HCT116 (cell line): ENCODE measurements around the gene HOXB1. TPM values are rescaled to one million over a fixed set of nuclear protein-coding genes. Genes with fewer than 3 reads are reported as not detected.

Experiments
- ATAC-seq: fragments of 200-7000 bp; cut with Tn5 transposase; 2 replicates; pipeline ENCODE4 v1.9.1; 2020; ENCODE audit warnings: mild to moderate bottlenecking, moderate library complexity
- BruUV-seq: library from RNA; stranded (reverse); fragments of 400-500 nt; replicated peaks from 2 replicates; lab custom pipeline; 2021; lab: Mats Ljungman, UMichigan
- CTCF ChIA-PET: fragments of 300-600 bp; sonication (Branson Sonifier 250); formaldehyde crosslinking; loops from one replicate; lab custom pipeline; 2021; ENCODE audit warnings: antibody characterized with exemption; lab: Charles Lee
- POLR2A ChIA-PET: fragments of 300-600, 350-600 bp; sonication (Branson Sonifier 250); formaldehyde crosslinking; loops from one replicate; lab custom pipeline; 2021; ENCODE audit warnings: antibody characterized with exemption; lab: Charles Lee
- RAD21 ChIA-PET, 2 experiments: fragments of 300-600 bp; sonication (Branson Sonifier 250); formaldehyde crosslinking; loops; one replicate each; lab custom pipeline; 2023; ENCODE audit warnings: low total read pairs in 2 of 2; ENCODE audit not compliant: uncharacterized antibody in 2 of 2, unreplicated experiment in 2 of 2, low non-redundant PET in 1 of 2; lab: Charles Lee
- DNase-seq: peaks from one replicate; pipeline ENCODE4 v3.0.0-alpha.2; 2010; ENCODE audit warnings: low read depth, low spot score
- H2AFZ ChIP-seq: fragments of 200-600 bp; shearing (Covaris generic), sonication (generic); 2 replicates; pipeline ENCODE4 v1.6.1; 2017; ENCODE audit warnings: low read depth, mixed run types, mixed read lengths, antibody characterized with exemption, low read length; ENCODE audit not compliant: poor library complexity, severe bottlenecking
- H3K27ac ChIP-seq: 2 replicates; pipeline ENCODE4 v1.5.1; 2012; ENCODE audit warnings: low read depth, low read length
- H3K27me3 ChIP-seq: fragments of 200-600 bp; sonication (generic); 2 replicates; pipeline ENCODE4 v1.6.1; 2016; ENCODE audit warnings: mixed run types, low read length, mixed read lengths; ENCODE audit not compliant: insufficient read depth
- H3K36me3 ChIP-seq, 2 experiments: fragments of 200-500 bp in 1 of 2; fragments of 200-600 bp in 1 of 2; sonication (Bioruptor generic) in 1 of 2; sonication (generic) in 1 of 2; 2 replicates each; pipeline versions ENCODE4 v1.5.1 to v1.6.1; 2014 to 2016; ENCODE audit warnings: low read length in 2 of 2, inconsistent platforms in 1 of 2, mixed read lengths in 1 of 2, mixed run types in 1 of 2; ENCODE audit not compliant: insufficient read depth in 2 of 2, control insufficient read depth in 1 of 2
- H3K4me1 ChIP-seq, 2 experiments: fragments of 200-600 bp in 1 of 2; sonication (generic) in 1 of 2; 2 replicates each; pipeline versions ENCODE4 v1.5.1 to v1.6.1; 2012 to 2017; ENCODE audit warnings: low read length in 2 of 2, inconsistent platforms in 1 of 2, mild to moderate bottlenecking in 1 of 2, mixed read lengths in 1 of 2, mixed run types in 1 of 2, moderate library complexity in 1 of 2; ENCODE audit not compliant: insufficient read depth in 2 of 2, control insufficient read depth in 1 of 2
- H3K4me2 ChIP-seq: fragments of 200-600 bp; sonication (generic); 2 replicates; pipeline ENCODE4 v1.6.1; 2017; ENCODE audit warnings: mixed run types, low read length, mixed read lengths
- H3K4me3 ChIP-seq, 2 experiments: fragments of 200-600 bp in 1 of 2; sonication (generic) in 1 of 2; replicated peaks in 1 of 2; 2 replicates each; pipeline ENCODE4 v1.5.1; 2011 to 2016; ENCODE audit warnings: low read length in 2 of 2, control low read depth in 1 of 2, low read depth in 1 of 2, mild to moderate bottlenecking in 1 of 2, mixed read lengths in 1 of 2, mixed run types in 1 of 2
- H3K79me2 ChIP-seq: fragments of 200-600 bp; sonication (generic); 2 replicates; pipeline ENCODE4 v1.6.1; 2017; ENCODE audit warnings: mild to moderate bottlenecking, mixed run types, low read length, moderate library complexity, mixed read lengths; ENCODE audit not compliant: insufficient read depth
- H3K9ac ChIP-seq: fragments of 200-600 bp; sonication (generic); 2 replicates; pipeline ENCODE4 v1.6.1; 2016; ENCODE audit warnings: low read length, mixed read lengths
- H3K9me2 ChIP-seq: fragments of 200-600 bp; sonication (generic), shearing (Covaris generic); 2 replicates; pipeline ENCODE4 v1.6.1; 2017; ENCODE audit warnings: mixed run types, mild to moderate bottlenecking, moderate library complexity; ENCODE audit not compliant: insufficient read depth
- H3K9me3 ChIP-seq, 2 experiments: fragments of 200-500 bp in 1 of 2; fragments of 200-600 bp in 1 of 2; sonication (Bioruptor generic) in 1 of 2; sonication (generic) in 1 of 2; 2 replicates each; pipeline ENCODE4 v1.6.1; 2014 to 2017; ENCODE audit warnings: low read length in 2 of 2, mixed read lengths in 2 of 2, inconsistent platforms in 1 of 2, low read depth in 1 of 2, mild to moderate bottlenecking in 1 of 2, mixed run types in 1 of 2, moderate library complexity in 1 of 2; ENCODE audit not compliant: control insufficient read depth in 1 of 2, insufficient read depth in 1 of 2
- H4K20me1 ChIP-seq: fragments of 200-600 bp; sonication (generic), shearing (Covaris generic); 2 replicates; pipeline ENCODE4 v1.6.1; 2017; ENCODE audit warnings: mixed run types, mild to moderate bottlenecking, moderate library complexity; ENCODE audit not compliant: insufficient read depth
- CBX3 ChIP-seq: IDR thresholded peaks from 2 replicates; pipeline ENCODE4 v1.6.1; 2012; ENCODE audit warnings: low read depth
- CEBPB ChIP-seq: IDR thresholded peaks from 2 replicates; pipeline ENCODE4 v1.6.1; 2012; ENCODE audit warnings: low read depth
- CTCF ChIP-seq, 3 experiments: fragments of 200-600 bp in 1 of 3; sonication (generic) in 1 of 3; IDR thresholded peaks in 2 of 3; conservative IDR thresholded peaks in 1 of 3; 2 replicates each; pipeline ENCODE4 v1.5.1; 2012 to 2017; ENCODE audit warnings: low read depth in 2 of 3, low read length in 2 of 3, antibody characterized with exemption in 1 of 3, borderline replicate concordance in 1 of 3, control low read depth in 1 of 3, mild to moderate bottlenecking in 1 of 3, mixed read lengths in 1 of 3, mixed run types in 1 of 3, moderate library complexity in 1 of 3; ENCODE audit not compliant: insufficient read depth in 1 of 3
- EGR1 ChIP-seq: IDR thresholded peaks from 2 replicates; pipeline ENCODE4 v1.6.1; 2012; ENCODE audit warnings: low read depth
- ELF1 ChIP-seq: IDR thresholded peaks from 2 replicates; pipeline ENCODE4 v1.6.1; 2012; ENCODE audit warnings: low read depth, borderline replicate concordance
- EZH2phosphoT487 ChIP-seq: fragments of 200-600 bp; IDR thresholded peaks from 2 replicates; pipeline ENCODE4 v1.6.1; 2018; ENCODE audit warnings: antibody characterized with exemption, borderline replicate concordance
- FOSL1 ChIP-seq: IDR thresholded peaks from 2 replicates; pipeline ENCODE4 v1.6.1; 2012; ENCODE audit warnings: low read depth
- RAD21 ChIP-seq: IDR thresholded peaks from 2 replicates; pipeline ENCODE4 v1.6.1; 2012; ENCODE audit warnings: low read depth, mild to moderate bottlenecking
- SIN3A ChIP-seq: IDR thresholded peaks from 2 replicates; pipeline ENCODE4 v1.6.1; 2012; ENCODE audit warnings: low read depth
- SP1 ChIP-seq: IDR thresholded peaks from 2 replicates; pipeline ENCODE4 v1.6.1; 2012; ENCODE audit warnings: low read depth
- SRF ChIP-seq: IDR thresholded peaks from 2 replicates; pipeline ENCODE4 v1.6.1; 2012; ENCODE audit warnings: low read depth
- TCF7L2 ChIP-seq: IDR thresholded peaks from 2 replicates; pipeline ENCODE4 v1.7.0; 2011; ENCODE audit warnings: borderline replicate concordance, inconsistent platforms; ENCODE audit not compliant: insufficient read depth, insufficient read length; ENCODE audit errors: extremely low read depth
- YY1 ChIP-seq: IDR thresholded peaks from 2 replicates; pipeline ENCODE4 v1.6.1; 2011; ENCODE audit warnings: low read length, low read depth, moderate library complexity, mild to moderate bottlenecking; ENCODE audit not compliant: insufficient replicate concordance; ENCODE audit errors: extremely low read depth
- ZBTB33 ChIP-seq: IDR thresholded peaks from 2 replicates; pipeline ENCODE4 v1.6.1; 2011; ENCODE audit warnings: mild to moderate bottlenecking, low read length, moderate library complexity; ENCODE audit not compliant: insufficient replicate concordance; ENCODE audit errors: extremely low read depth
- ZFX ChIP-seq: fragments of 450-650 bp; IDR thresholded peaks from 2 replicates; pipeline ENCODE4 v1.6.1; 2017
- intact Hi-C: fragments of 100-400 bp; cut with micrococcal nuclease; formaldehyde crosslinking; loops from 2 replicates; pipeline ENCODE4 v1.10.0; 2022
- total RNA-seq: library from RNA; stranded (reverse); gene quantifications from one replicate; pipeline ENCODE4 v1.2.1, GENCODE V29; 2021; ENCODE audit not compliant: unreplicated experiment
- TF ChIP-seq, protein P1 (sequence below): IDR thresholded peaks from 2 replicates; pipeline ENCODE4 v1.6.1; 2012
- TF ChIP-seq, protein P2 (sequence below): IDR thresholded peaks from 2 replicates; pipeline ENCODE4 v1.6.1; 2012

HOXB1 gene
- total RNA-seq, 1 experiment from 2014 or later = not detected

- Histone ChIP-seq H3K4me3 (no peak overlapping the region), H3K79me2 (peaks cover 25% of the 10 kb centered on the region; the same call in 1 of the 2 replicates)
Observed at GRCh38 chr17:48563867-48564187, 33.0 kb upstream of the HOXB1 start.

DNA sequence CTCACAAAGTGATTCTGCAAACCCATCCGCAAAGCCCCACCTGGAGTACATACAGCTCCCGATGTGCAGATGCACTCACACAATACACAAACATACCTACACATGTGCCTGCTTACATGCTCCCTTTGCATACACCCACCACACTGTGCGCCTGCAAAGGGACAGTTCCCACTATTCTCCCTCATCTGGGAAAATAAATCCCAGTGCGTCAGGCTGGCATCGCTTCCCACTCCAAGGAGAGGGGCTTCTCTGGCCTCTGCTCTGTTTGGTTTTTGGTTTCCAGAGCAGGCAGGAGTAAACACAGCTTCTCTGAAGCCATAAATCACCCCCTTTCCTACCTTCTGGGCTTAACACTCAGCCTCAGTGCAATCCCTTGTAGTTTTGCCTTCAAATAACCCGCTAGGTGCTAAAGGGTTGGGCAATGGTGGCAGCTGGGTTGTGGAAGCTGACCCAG is 32.6 kb upstream of the HOXB1 start:
- no peaks in the 10 kb centered on the region for H3K27me3 ChIP-seq
- no peak overlapping the region for H3K4me3 ChIP-seq
- POLR2A ChIA-PET = no interaction called here
- H3K36me3 ChIP-seq = no peaks in the 10 kb centered on the region
- H3K79me2 ChIP-seq = peaks cover 21% of the 10 kb centered on the region; the same call in 1 of the 2 replicates
- DNase-seq (no peak), ATAC-seq (no peak)
- H3K9me2 ChIP-seq = no peaks in the 10 kb centered on the region
- H3K4me2 ChIP-seq = no peak overlapping the region
- intact Hi-C loops = no loop called here
- TF ChIP-seq RAD21 (no peak), ELF1 (no peak), ZBTB33 (no peak), CBX3 (no peak), CTCF (IDR thresholded peaks at IDR 0.05 in 2 of 3, conservative IDR thresholded peaks at IDR 0.05 in 1 of 3; ENCODE audit: borderline replicate concordance in 1 of 3, insufficient read depth in 1 of 3, low read depth in 2 of 3, low read length in 2 of 3) (no peak), TCF7L2 (no peak), EZH2phosphoT487 (no peak), CEBPB (no peak)
- TF ChIP-seq, protein P1, sequence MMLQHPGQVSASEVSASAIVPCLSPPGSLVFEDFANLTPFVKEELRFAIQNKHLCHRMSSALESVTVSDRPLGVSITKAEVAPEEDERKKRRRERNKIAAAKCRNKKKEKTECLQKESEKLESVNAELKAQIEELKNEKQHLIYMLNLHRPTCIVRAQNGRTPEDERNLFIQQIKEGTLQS = no peak
- no peaks in the 10 kb centered on the region for H3K4me1 ChIP-seq
- H3K27ac ChIP-seq = no peak overlapping the region
- RAD21 ChIA-PET = no interaction called here
- BruUV-seq = no TSS peak
- no peak overlapping the region for H3K9ac ChIP-seq
- H3K9me3 ChIP-seq = no peaks in the 10 kb centered on the region
- CTCF ChIA-PET = no interaction called here
- H4K20me1 ChIP-seq = no peaks in the 10 kb centered on the region
- no peak overlapping the region for H2AFZ ChIP-seq

More at GRCh38 chr17:48563867-48564187, 33.0 kb upstream of the HOXB1 start:
- no peaks in the 10 kb centered on the region for H3K4me1 ChIP-seq
- ATAC-seq (no peak), DNase-seq (no peak)
- no peak overlapping the region for H2AFZ ChIP-seq
- H3K9ac ChIP-seq = no peak overlapping the region
- H3K36me3 ChIP-seq = no peaks in the 10 kb centered on the region
- H3K27me3 ChIP-seq = no peaks in the 10 kb centered on the region
- H3K9me3 ChIP-seq = no peaks in the 10 kb centered on the region
- H4K20me1 ChIP-seq = no peaks in the 10 kb centered on the region
- RAD21 ChIA-PET = no interaction called here
- no peak overlapping the region for H3K4me2 ChIP-seq
- TF ChIP-seq RAD21 (no peak), SP1 (no peak), FOSL1 (no peak), SRF (no peak), ZFX (no peak), EZH2phosphoT487 (no peak), SIN3A (no peak), YY1 (no peak), EGR1 (no peak)
- TF ChIP-seq, protein P2, sequence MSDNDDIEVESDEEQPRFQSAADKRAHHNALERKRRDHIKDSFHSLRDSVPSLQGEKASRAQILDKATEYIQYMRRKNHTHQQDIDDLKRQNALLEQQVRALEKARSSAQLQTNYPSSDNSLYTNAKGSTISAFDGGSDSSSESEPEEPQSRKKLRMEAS = no peak
- POLR2A ChIA-PET = no interaction called here
- H3K27ac ChIP-seq = no peak overlapping the region
- no TSS peak for BruUV-seq
- CTCF ChIA-PET = no interaction called here
- H3K9me2 ChIP-seq = no peaks in the 10 kb centered on the region
- intact Hi-C loops = no loop called here
